Lower lobe of right lung (tissue), 2 donors: ENCODE measurements around the gene THSD8. TPM values are rescaled to one million over a fixed set of nuclear protein-coding genes. Genes with fewer than 3 reads are reported as not detected.
A peak's percentile ranks its signal among the peaks of the same experiment; 100 is the strongest.

ENCODE experiments used
- ATAC-seq, 2 donors: fragments of 200-7000 bp; cut with Tn5 transposase; one replicate each; pipeline ENCODE4 v1.9.1; 2020 to 2022; ENCODE audit warnings: mild to moderate bottlenecking in 2 of 2, moderate library complexity in 2 of 2
- DNase-seq: peaks from one replicate; pipeline ENCODE4 v3.0.0-alpha.2; 2020
- H3K27ac ChIP-seq: fragments of 200-600 bp; one replicate; pipeline ENCODE4 v1.8.0; 2022
- H3K27me3 ChIP-seq: fragments of 200-600 bp; one replicate; pipeline ENCODE4 v1.8.0; 2022; ENCODE audit warnings: low read depth
- H3K36me3 ChIP-seq: fragments of 200-600 bp; one replicate; pipeline ENCODE4 v1.8.0; 2022; ENCODE audit warnings: mild to moderate bottlenecking
- H3K4me1 ChIP-seq: fragments of 200-600 bp; one replicate; pipeline ENCODE4 v1.8.0; 2022
- H3K4me3 ChIP-seq: fragments of 200-600 bp; one replicate; pipeline ENCODE4 v1.8.0; 2022; ENCODE audit warnings: mild to moderate bottlenecking
- H3K9me3 ChIP-seq: fragments of 200-600 bp; one replicate; pipeline ENCODE4 v1.8.0; 2022
- intact Hi-C: fragments of 100-400 bp; cut with DNase I; formaldehyde crosslinking; loops from one replicate; pipeline ENCODE4 v1.11.0; 2022
- microRNA-seq: library from miRNA; unstranded; fragments of <30 nt; microRNA quantifications from one replicate; pipeline ENCODE4 v1.2.0, GENCODE V29; 2020; ENCODE audit warnings: borderline number of aligned reads
- total RNA-seq: library from RNA; stranded (reverse); fragmentation: NEBNext Ultra II Directional; extraction: Animal tissue kit (Norgen Biotek cat#: 25700); gene quantifications from one replicate; pipeline ENCODE4 v1.2.1, GENCODE V29; 2021
- TF ChIP-seq, protein P1 (sequence below): fragments of 200-600 bp; IDR thresholded peaks from one replicate; pipeline ENCODE4 v1.8.0; 2022; ENCODE audit warnings: antibody characterized with exemption, mild to moderate bottlenecking
- donor health status: DM: no; HTN: yes; CAD: no; lungs with severe emphysema.

THSD8 gene
- total RNA-seq, 1 donor from 2014 or later, result 1.5 TPM

- TF ChIP-seq, protein P1, sequence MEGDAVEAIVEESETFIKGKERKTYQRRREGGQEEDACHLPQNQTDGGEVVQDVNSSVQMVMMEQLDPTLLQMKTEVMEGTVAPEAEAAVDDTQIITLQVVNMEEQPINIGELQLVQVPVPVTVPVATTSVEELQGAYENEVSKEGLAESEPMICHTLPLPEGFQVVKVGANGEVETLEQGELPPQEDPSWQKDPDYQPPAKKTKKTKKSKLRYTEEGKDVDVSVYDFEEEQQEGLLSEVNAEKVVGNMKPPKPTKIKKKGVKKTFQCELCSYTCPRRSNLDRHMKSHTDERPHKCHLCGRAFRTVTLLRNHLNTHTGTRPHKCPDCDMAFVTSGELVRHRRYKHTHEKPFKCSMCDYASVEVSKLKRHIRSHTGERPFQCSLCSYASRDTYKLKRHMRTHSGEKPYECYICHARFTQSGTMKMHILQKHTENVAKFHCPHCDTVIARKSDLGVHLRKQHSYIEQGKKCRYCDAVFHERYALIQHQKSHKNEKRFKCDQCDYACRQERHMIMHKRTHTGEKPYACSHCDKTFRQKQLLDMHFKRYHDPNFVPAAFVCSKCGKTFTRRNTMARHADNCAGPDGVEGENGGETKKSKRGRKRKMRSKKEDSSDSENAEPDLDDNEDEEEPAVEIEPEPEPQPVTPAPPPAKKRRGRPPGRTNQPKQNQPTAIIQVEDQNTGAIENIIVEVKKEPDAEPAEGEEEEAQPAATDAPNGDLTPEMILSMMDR, result peak; percentile 99
- H3K4me3 ChIP-seq, result peak overlapping the region; percentile 31
- intact Hi-C loops, result loop anchor here (10.0 kb wide), 1 partner anchor 83 kb away; no protein-coding TSS in a partner anchor
- H3K27me3 ChIP-seq, result peaks cover 43% of the 10 kb centered on the region
- DNase-seq (peak; percentile 92), ATAC-seq (peak; percentile 98 to 99)
- no peaks in the 10 kb centered on the region for H3K36me3 ChIP-seq
- peaks cover 7% of the 10 kb centered on the region for H3K4me1 ChIP-seq
- no peaks in the 10 kb centered on the region for H3K9me3 ChIP-seq
- H3K27ac ChIP-seq, result no peak overlapping the region
Observed at GRCh38 chr19:12847159-12848139, 45.6 kb downstream of the THSD8 start.

Small RNA genes within 50 kb of the gene (microRNA-seq; reads per million reads assigned to microRNA genes)
- not detected for gene MIR5684
- gene MIR6794, result not detected

Other genes with a start within 250 kb of the THSD8 start
- gene ZNF490, start 191.3 kb upstream of the THSD8 start, total RNA-seq, result 10.3 TPM
- 27.2 TPM for gene ZNF791, start 191.1 kb upstream of the THSD8 start, total RNA-seq
- gene MAN2B1, start 135.3 kb upstream of the THSD8 start, total RNA-seq, result 251 TPM
- 8.6 TPM for gene WDR83, start 135.3 kb upstream of the THSD8 start, total RNA-seq
- gene DHPS, start 120.2 kb upstream of the THSD8 start, total RNA-seq, result 77.0 TPM
- gene GNG14, start 114.1 kb upstream of the THSD8 start, total RNA-seq, result not detected
- gene FBXW9, start 105.4 kb upstream of the THSD8 start, total RNA-seq, result 6.0 TPM
- 42.7 TPM for gene TNPO2, start 78.1 kb upstream of the THSD8 start, total RNA-seq
- 154 TPM for gene TRIR, start 67.4 kb upstream of the THSD8 start, total RNA-seq
- gene GET3, start 64.6 kb upstream of the THSD8 start, total RNA-seq, result 57.5 TPM
- not detected for gene BEST2, start 50.3 kb upstream of the THSD8 start, total RNA-seq
- 57.5 TPM for gene HOOK2, start 26.5 kb upstream of the THSD8 start, total RNA-seq
- gene JUNB, start 10.6 kb upstream of the THSD8 start, total RNA-seq, result 131 TPM
- gene PRDX2, start 269 bp upstream of the THSD8 start, total RNA-seq, result 101 TPM
- 10.9 TPM for gene RNASEH2A, start 4.5 kb downstream of the THSD8 start, total RNA-seq
- gene RTBDN, start 32.5 kb downstream of the THSD8 start, total RNA-seq, result not detected
- 0.15 TPM for gene MAST1, start 36.4 kb downstream of the THSD8 start, total RNA-seq
- 101 TPM for gene DNASE2, start 79.4 kb downstream of the THSD8 start, total RNA-seq
- 0.24 TPM for gene KLF1, start 85.1 kb downstream of the THSD8 start, total RNA-seq
- 23.9 TPM for gene GCDH, start 89.1 kb downstream of the THSD8 start, total RNA-seq
- not detected for gene SYCE2, start 117.2 kb downstream of the THSD8 start, total RNA-seq
- 44.4 TPM for gene FARSA, start 131.6 kb downstream of the THSD8 start, total RNA-seq
- gene CALR, start 136.5 kb downstream of the THSD8 start, total RNA-seq, result 872 TPM
- 93.3 TPM for gene RAD23A, start 143.8 kb downstream of the THSD8 start, total RNA-seq
- 14.8 TPM for gene GADD45GIP1, start 155.2 kb downstream of the THSD8 start, total RNA-seq
- 0.32 TPM for gene DAND5, start 167.5 kb downstream of the THSD8 start, total RNA-seq
- gene NFIX, start 193.4 kb downstream of the THSD8 start, total RNA-seq, result 146 TPM